K562 (cell line): ENCODE measurements around the gene SNX33. TPM values are rescaled to one million over a fixed set of nuclear protein-coding genes. Genes with fewer than 3 reads are reported as not detected.

Experiments used
- CBFB ChIP-seq: sonication (generic); formaldehyde crosslinking; IDR thresholded peaks from 2 replicates; pipeline ENCODE4 v1.4.0; 2020; ENCODE audit warnings: mild to moderate bottlenecking, missing genetic modification reagents
- KLF1 ChIP-seq: fragments of 450-650 bp; IDR thresholded peaks from 2 replicates; pipeline ENCODE4 v1.6.1; 2016; ENCODE audit warnings: missing genetic modification characterization, missing compliant biosample characterization
- LEF1 ChIP-seq: fragments of 450-650 bp; IDR thresholded peaks from 2 replicates; pipeline ENCODE4 v1.6.1; 2016; ENCODE audit warnings: mild to moderate bottlenecking
- NCOA2 ChIP-seq, 2 experiments: fragments of 450-650 bp; IDR thresholded peaks; 2 replicates each; pipeline ENCODE4 v1.6.1; 2018; ENCODE audit warnings: mild to moderate bottlenecking in 2 of 2, moderate library complexity in 1 of 2; ENCODE audit not compliant: partially characterized antibody in 2 of 2
- NR4A1 ChIP-seq, 2 experiments: fragments of 250-450 bp in 1 of 2; fragments of 450-650 bp in 1 of 2; sonication (Bioruptor Pico) in 1 of 2; IDR thresholded peaks; 2 replicates each; pipeline versions ENCODE4 v1.4.0 to v1.6.1; 2016 to 2020; ENCODE audit warnings: mild to moderate bottlenecking in 2 of 2, missing compliant biosample characterization in 1 of 2, missing genetic modification characterization in 1 of 2, moderate library complexity in 1 of 2
- SOX6 ChIP-seq: fragments of 450-650 bp; IDR thresholded peaks from 2 replicates; pipeline ENCODE4 v1.6.1; 2014; ENCODE audit warnings: mild to moderate bottlenecking
- TSC22D4 ChIP-seq: fragments of 450-650 bp; IDR thresholded peaks from 2 replicates; pipeline ENCODE4 v1.6.1; 2016; ENCODE audit warnings: missing genetic modification characterization, missing biosample characterization, control low read depth
- XRCC4 ChIP-seq: IDR thresholded peaks from one replicate; pipeline ENCODE4 v1.6.1; 2011; ENCODE audit not compliant: insufficient read depth, insufficient read length; ENCODE audit errors: extremely low read depth
- ZNF133 ChIP-seq: fragments of 250-450 bp; sonication (Bioruptor Pico); IDR thresholded peaks from 2 replicates; pipeline ENCODE4 v1.4.0; 2020; ENCODE audit warnings: mild to moderate bottlenecking
- polyA plus RNA-seq, 8 experiments: library from polyadenylated mRNA; depleted of rRNA in 4 of 8; stranded (reverse) in 5 of 8; unstranded in 3 of 8; fragments of >200 nt; fragmentation: Nextera tagmentation in 2 of 8; fragmentation: Illumina TruSeq in 1 of 8; extraction: Ambion mirVana in 2 of 8; extraction: Trizol in 1 of 8; gene quantifications; 2 replicates each; pipeline versions ENCODE4 v1.2.1 to v1.2.3, GENCODE V29; 2011 to 2014; ENCODE audit warnings: inconsistent platforms in 1 of 8, missing spikeins in 1 of 8
- total RNA-seq, 7 experiments: library from RNA; depleted of rRNA in 6 of 7; stranded (reverse); fragments of >200 nt in 6 of 7; fragmentation: Illumina TruSeq in 2 of 7; extraction: Trizol in 2 of 7; gene quantifications; 2 replicates each; pipeline versions ENCODE4 v1.2.1 to v1.2.3, GENCODE V29; 2011 to 2021; ENCODE audit warnings: low replicate concordance in 1 of 7
- TF ChIP-seq, protein P1 (sequence below): fragments of 250-450 bp; sonication (Bioruptor Pico); IDR thresholded peaks from 2 replicates; pipeline ENCODE4 v1.4.0; 2020; ENCODE audit warnings: mild to moderate bottlenecking, moderate library complexity
- TF ChIP-seq, protein P2 (sequence below), 2 experiments: IDR thresholded peaks in 1 of 2; conservative IDR thresholded peaks in 1 of 2; 2 replicates each; pipeline ENCODE4 v1.6.1; 2016; ENCODE audit warnings: low read depth in 2 of 2, mild to moderate bottlenecking in 1 of 2, missing compliant biosample characterization in 1 of 2, missing genetic modification characterization in 1 of 2, moderate library complexity in 1 of 2
- TF ChIP-seq, protein P3 (sequence below), 2 experiments: fragments of 450-650 bp; IDR thresholded peaks; 2 replicates each; pipeline ENCODE4 v1.6.1; 2018; ENCODE audit warnings: mild to moderate bottlenecking in 2 of 2, low read depth in 1 of 2; ENCODE audit not compliant: partially characterized antibody in 2 of 2

SNX33 gene
- total and polyA plus RNA-seq, 9 of the 15 experiments (the other 6 are each of a cell fraction or from before 2014, with no cell fraction given): 1.4 to 14.1 (median 8.2) TPM

DNA sequence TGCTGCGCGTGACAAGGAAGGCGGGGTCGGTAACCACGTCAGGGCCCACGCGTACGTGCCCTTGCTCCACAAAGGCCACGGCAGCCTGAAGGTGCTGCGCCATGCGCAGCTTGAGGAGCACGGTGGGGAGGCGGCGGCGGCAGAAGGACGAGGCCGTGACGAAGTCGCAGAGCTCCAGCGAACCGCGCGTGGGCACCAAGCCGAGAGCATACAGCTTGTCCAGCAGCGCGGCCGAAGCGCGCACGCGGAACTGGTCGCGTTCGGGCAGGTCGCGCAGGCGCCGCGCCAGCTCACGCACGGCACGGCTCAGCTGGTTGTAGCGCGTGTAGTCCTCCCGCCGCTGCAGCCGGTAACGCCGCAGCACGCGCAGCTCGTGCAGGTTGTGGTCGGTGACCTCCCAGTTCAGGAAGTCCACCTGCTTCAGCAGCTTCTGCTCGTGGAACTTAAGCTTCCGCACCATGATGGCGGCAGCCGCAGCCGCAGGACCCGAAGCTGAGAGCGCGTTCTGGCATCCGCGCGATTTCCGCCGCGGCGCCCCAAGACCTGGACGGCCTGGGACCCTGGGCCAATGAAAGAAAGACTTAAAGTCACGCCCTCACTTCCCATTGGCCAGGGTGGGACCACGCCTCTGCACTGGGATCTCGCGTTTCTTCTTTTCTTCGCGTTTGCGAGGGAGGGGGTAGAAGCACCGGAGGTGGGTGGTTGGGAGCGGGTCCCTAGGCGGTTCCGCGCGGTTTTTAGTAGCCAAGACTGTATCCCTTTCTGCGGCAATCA, 7.8 kb upstream of the SNX33 start, which contains the start of gene IMP3 (continued):
- TF ChIP-seq, protein P1, sequence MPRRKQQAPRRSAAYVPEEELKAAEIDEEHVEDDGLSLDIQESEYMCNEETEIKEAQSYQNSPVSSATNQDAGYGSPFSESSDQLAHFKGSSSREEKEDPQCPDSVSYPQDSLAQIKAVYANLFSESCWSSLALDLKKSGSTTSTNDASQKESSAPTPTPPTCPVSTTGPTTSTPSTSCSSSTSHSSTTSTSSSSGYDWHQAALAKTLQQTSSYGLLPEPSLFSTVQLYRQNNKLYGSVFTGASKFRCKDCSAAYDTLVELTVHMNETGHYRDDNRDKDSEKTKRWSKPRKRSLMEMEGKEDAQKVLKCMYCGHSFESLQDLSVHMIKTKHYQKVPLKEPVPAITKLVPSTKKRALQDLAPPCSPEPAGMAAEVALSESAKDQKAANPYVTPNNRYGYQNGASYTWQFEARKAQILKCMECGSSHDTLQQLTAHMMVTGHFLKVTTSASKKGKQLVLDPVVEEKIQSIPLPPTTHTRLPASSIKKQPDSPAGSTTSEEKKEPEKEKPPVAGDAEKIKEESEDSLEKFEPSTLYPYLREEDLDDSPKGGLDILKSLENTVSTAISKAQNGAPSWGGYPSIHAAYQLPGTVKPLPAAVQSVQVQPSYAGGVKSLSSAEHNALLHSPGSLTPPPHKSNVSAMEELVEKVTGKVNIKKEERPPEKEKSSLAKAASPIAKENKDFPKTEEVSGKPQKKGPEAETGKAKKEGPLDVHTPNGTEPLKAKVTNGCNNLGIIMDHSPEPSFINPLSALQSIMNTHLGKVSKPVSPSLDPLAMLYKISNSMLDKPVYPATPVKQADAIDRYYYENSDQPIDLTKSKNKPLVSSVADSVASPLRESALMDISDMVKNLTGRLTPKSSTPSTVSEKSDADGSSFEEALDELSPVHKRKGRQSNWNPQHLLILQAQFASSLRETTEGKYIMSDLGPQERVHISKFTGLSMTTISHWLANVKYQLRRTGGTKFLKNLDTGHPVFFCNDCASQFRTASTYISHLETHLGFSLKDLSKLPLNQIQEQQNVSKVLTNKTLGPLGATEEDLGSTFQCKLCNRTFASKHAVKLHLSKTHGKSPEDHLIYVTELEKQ (CRISPR knock-in tag): no peak
- TF ChIP-seq, protein P2, sequence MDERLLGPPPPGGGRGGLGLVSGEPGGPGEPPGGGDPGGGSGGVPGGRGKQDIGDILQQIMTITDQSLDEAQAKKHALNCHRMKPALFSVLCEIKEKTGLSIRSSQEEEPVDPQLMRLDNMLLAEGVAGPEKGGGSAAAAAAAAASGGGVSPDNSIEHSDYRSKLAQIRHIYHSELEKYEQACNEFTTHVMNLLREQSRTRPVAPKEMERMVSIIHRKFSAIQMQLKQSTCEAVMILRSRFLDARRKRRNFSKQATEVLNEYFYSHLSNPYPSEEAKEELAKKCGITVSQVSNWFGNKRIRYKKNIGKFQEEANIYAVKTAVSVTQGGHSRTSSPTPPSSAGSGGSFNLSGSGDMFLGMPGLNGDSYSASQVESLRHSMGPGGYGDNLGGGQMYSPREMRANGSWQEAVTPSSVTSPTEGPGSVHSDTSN (CRISPR knock-in tag; IDR thresholded peaks at IDR 0.05; ENCODE audit: low read depth): no peak
- TF ChIP-seq, protein P2 (tag; conservative IDR thresholded peaks at IDR 0.05; ENCODE audit: low read depth): no peak
- TF ChIP-seq XRCC4 (no peak), NR4A1 (CRISPR knock-in tag; IDR thresholded peaks at IDR 0.05) (no peak), NR4A1 (tag; IDR thresholded peaks at IDR 0.05) (peak; percentile 66; the same call in 1 of the 2 replicates), LEF1 (no peak), NCOA2 (IDR thresholded peaks at IDR 0.05; ENCODE audit: partially characterized antibody in 2 of 2) (no peak), CBFB (CRISPR knock-in tag) (peak; percentile 95), ZNF133 (no peak), KLF1 (tag) (no peak), TSC22D4 (tag) (no peak), SOX6 (no peak)
- TF ChIP-seq, protein P3, sequence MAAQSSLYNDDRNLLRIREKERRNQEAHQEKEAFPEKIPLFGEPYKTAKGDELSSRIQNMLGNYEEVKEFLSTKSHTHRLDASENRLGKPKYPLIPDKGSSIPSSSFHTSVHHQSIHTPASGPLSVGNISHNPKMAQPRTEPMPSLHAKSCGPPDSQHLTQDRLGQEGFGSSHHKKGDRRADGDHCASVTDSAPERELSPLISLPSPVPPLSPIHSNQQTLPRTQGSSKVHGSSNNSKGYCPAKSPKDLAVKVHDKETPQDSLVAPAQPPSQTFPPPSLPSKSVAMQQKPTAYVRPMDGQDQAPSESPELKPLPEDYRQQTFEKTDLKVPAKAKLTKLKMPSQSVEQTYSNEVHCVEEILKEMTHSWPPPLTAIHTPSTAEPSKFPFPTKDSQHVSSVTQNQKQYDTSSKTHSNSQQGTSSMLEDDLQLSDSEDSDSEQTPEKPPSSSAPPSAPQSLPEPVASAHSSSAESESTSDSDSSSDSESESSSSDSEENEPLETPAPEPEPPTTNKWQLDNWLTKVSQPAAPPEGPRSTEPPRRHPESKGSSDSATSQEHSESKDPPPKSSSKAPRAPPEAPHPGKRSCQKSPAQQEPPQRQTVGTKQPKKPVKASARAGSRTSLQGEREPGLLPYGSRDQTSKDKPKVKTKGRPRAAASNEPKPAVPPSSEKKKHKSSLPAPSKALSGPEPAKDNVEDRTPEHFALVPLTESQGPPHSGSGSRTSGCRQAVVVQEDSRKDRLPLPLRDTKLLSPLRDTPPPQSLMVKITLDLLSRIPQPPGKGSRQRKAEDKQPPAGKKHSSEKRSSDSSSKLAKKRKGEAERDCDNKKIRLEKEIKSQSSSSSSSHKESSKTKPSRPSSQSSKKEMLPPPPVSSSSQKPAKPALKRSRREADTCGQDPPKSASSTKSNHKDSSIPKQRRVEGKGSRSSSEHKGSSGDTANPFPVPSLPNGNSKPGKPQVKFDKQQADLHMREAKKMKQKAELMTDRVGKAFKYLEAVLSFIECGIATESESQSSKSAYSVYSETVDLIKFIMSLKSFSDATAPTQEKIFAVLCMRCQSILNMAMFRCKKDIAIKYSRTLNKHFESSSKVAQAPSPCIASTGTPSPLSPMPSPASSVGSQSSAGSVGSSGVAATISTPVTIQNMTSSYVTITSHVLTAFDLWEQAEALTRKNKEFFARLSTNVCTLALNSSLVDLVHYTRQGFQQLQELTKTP (IDR thresholded peaks at IDR 0.05; ENCODE audit: low read depth in 1 of 2, partially characterized antibody in 2 of 2): no peak
